ENCODE measurements around the gene PRDX2. TPM values are rescaled to one million over a fixed set of nuclear protein-coding genes. Genes with fewer than 3 reads are reported as not detected.

PRDX2 gene
- total RNA-seq, 4 donors from 2014 or later = 211 to 436 (median 345) TPM

GRCh38 chr19:12815088-12815487 lies 13.5 kb upstream of the PRDX2 start:
- Histone ChIP-seq H3K9me3 (no peaks in the 10 kb centered on the region), H3K36me3 (peaks cover 0 to 42% (median under 1%) of the 10 kb centered on the region in 3 donors), H3K4me3 (no peak overlapping the region), H3K27ac (no peak overlapping the region), H3K4me1 (no peaks in the 10 kb centered on the region), H3K27me3 (no peaks in the 10 kb centered on the region)
- WGBS, 2 donors = 92% methylated on average over 5 to 7 of the region's 7 CpGs
- intact Hi-C loops (cut with DNase I) = no loop called here
- no peak for DNase-seq
- TF ChIP-seq POLR2A (IDR thresholded peaks at IDR 0.05) = no peak
- no peak for TF ChIP-seq CTCF (IDR thresholded peaks at IDR 0.05)

GRCh38 chr19:12806242-12807081 lies 4.9 kb upstream of the PRDX2 start, which contains the start of gene RNASEH2A:
Gene RNASEH2A, plus strand, starts transcription at chr19:12806584. Its CDS starts 90 bp downstream, at chr19:12806674.
- WGBS, 2 donors = 25 to 57% methylated on average over 3 to 8 of the region's 66 CpGs
- Histone ChIP-seq H3K27ac (peak within 1 kb of the TSS; percentile 73 to 82 (median 79)), H3K36me3 (peaks cover 0 to 24% (median 5%) of the 10 kb centered on the region in 3 donors), H3K9me3 (no peaks in the 10 kb centered on the region), H3K4me1 (peaks cover 15 to 31% (median 23%) of the 10 kb centered on the region in 3 donors), H3K4me3 (peak within 1 kb of the TSS; percentile 48 to 82 (median 70)), H3K27me3 (no peaks in the 10 kb centered on the region)
- TF ChIP-seq CTCF (IDR thresholded peaks at IDR 0.05) (peak in 1 of 6 experiments; percentile 36), POLR2A (IDR thresholded peaks at IDR 0.05) (peak in 1 of 4 donors; percentile 26)
- DNase-seq = no peak
- intact Hi-C loops (cut with DNase I) = loop anchor here (10.0 kb wide), 1 partner anchor 92 kb away; no protein-coding TSS in a partner anchor

- TF ChIP-seq CTCF (IDR thresholded peaks at IDR 0.05) (no peak), POLR2A (IDR thresholded peaks at IDR 0.05) (no peak)
- peaks cover 28 to 50% (median 40%) of the 10 kb centered on the region in 3 donors for H3K4me1 ChIP-seq
- no peak overlapping the region for H3K4me3 ChIP-seq
- no peaks in the 10 kb centered on the region for H3K27me3 ChIP-seq
- H3K36me3 ChIP-seq = peaks cover 0 to 14% (median 0%) of the 10 kb centered on the region in 3 donors
- intact Hi-C loops (cut with DNase I) = loop anchor here (5.0 to 10.0 kb wide), 2 partner anchors 37 to 89 kb away; no protein-coding TSS in a partner anchor
- no peak for DNase-seq
- no peak overlapping the region for H3K27ac ChIP-seq
- 89 to 92% methylated on average over 16 to 24 of the region's 26 CpGs for WGBS, 2 donors
- no peaks in the 10 kb centered on the region for H3K9me3 ChIP-seq
These were observed 2.5 kb upstream of the PRDX2 start for GRCh38 chr19:12804051-12804450.

- Histone ChIP-seq H3K4me3 (peak overlapping the region; percentile 76 to 91 (median 82)), H3K27me3 (no peaks in the 10 kb centered on the region), H3K4me1 (peaks cover 28 to 50% (median 40%) of the 10 kb centered on the region in 3 donors), H3K36me3 (peaks cover 0 to 29% (median 0%) of the 10 kb centered on the region in 3 donors), H3K9me3 (no peaks in the 10 kb centered on the region), H3K27ac (peak overlapping the region; percentile 65 to 90 (median 86))
- intact Hi-C loops (cut with DNase I) = loop anchor here (5.0 to 10.0 kb wide), 2 partner anchors 35 to 88 kb away; no protein-coding TSS in a partner anchor
- DNase-seq = no peak
- 42 to 50% methylated on average over 17 of the region's 22 CpGs for WGBS, 2 donors
- TF ChIP-seq CTCF (IDR thresholded peaks at IDR 0.05) = no peak
- no peak for TF ChIP-seq POLR2A (IDR thresholded peaks at IDR 0.05)
These were observed 887 bp upstream of the PRDX2 start for GRCh38 chr19:12802267-12803106.

Measured in esophagus squamous epithelium (tissue), 5 donors.